ENCODE results near the gene MBL2.

Gene MBL2

DNA sequence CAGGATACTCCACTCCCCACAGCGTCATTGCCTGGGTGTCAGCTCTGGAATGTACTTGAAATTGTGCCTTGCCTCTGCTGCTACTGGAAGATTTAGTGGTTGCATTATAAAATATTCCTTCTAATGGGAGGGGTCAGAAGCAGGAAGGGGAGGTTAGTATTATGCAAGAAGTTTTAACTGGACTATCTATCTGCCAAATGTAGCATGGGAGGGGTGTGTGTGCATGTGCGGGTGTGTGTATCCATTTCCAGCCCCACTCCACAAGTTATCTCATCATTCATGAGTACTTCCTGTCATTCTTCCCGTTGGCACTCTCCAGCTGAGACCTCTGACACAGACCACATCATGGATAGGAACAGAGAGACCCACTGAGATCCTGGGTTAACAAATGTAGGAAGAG lies 13.4 kb downstream of the MBL2 start:
- no peak overlapping the region for H3K27ac ChIP-seq
- H3K4me3 ChIP-seq: no peak overlapping the region
- intact Hi-C loops (cut with DNase I; ENCODE audit: low total_unique reads): no loop called here
- H3K9me3 ChIP-seq: no peaks in the 10 kb centered on the region
- no peaks in the 10 kb centered on the region for H3K36me3 ChIP-seq
- DNase-seq: no peak
- H3K4me1 ChIP-seq: no peaks in the 10 kb centered on the region
- no peaks in the 10 kb centered on the region for H3K27me3 ChIP-seq
- no peak for TF ChIP-seq CTCF (IDR thresholded peaks at IDR 0.05)

DNA sequence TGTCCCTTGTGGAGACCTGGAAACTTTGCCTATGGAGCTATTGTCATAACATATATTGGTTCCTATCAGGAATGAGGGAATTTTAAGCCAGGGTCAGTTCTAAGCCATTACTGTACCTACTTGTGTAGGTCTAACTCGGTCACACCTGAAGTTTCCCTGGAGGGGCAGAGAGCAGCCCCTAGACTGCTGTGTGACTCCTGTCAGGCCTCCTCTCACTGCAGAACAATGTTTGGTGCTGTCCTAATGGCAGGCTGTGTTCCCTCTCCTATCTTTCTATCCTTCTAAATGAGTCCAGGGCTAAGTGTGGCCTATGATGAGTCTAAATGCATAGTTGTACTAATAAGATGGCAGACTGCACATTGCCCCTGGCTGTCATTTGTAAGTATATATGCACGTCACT lies 14.2 kb downstream of the MBL2 start:
- H3K27ac ChIP-seq: no peak overlapping the region
- intact Hi-C loops (cut with DNase I; ENCODE audit: low total_unique reads): no loop called here

DNA sequence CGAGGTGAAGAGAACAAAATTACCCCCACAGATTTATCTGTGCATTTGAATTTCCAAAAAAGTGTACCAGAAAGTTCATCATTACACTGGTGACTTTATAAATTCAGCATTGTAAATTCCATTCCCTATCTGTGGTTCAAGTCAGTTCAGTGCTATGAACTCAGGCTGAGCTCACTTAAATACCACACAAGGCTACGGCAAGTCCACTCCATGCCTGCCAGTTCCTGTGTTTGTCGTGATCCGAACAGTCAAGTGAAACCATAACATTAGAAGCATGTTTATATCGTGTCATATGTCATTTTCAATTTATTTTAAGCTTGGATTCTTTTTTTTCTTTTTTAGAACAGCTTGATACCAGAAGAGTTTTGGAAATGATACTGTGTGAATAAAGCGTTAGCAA lies 14.8 kb downstream of the MBL2 start:
- H3K27ac ChIP-seq: no peak overlapping the region
- no peaks in the 10 kb centered on the region for H3K27me3 ChIP-seq
- no peak for DNase-seq
- H3K4me3 ChIP-seq: no peak overlapping the region
- H3K36me3 ChIP-seq: no peaks in the 10 kb centered on the region
- TF ChIP-seq CTCF (IDR thresholded peaks at IDR 0.05): no peak
- intact Hi-C loops (cut with DNase I; ENCODE audit: low total_unique reads): no loop called here
- H3K4me1 ChIP-seq: no peaks in the 10 kb centered on the region
- H3K9me3 ChIP-seq: no peaks in the 10 kb centered on the region

More for the DNA sequence above, 14.2 kb downstream of the MBL2 start:
- no peak overlapping the region for H3K4me3 ChIP-seq
- no peak for DNase-seq
- no peaks in the 10 kb centered on the region for H3K4me1 ChIP-seq
- no peak for TF ChIP-seq CTCF (IDR thresholded peaks at IDR 0.05)
- H3K9me3 ChIP-seq: no peaks in the 10 kb centered on the region
- no peaks in the 10 kb centered on the region for H3K27me3 ChIP-seq
- no peaks in the 10 kb centered on the region for H3K36me3 ChIP-seq

DNA sequence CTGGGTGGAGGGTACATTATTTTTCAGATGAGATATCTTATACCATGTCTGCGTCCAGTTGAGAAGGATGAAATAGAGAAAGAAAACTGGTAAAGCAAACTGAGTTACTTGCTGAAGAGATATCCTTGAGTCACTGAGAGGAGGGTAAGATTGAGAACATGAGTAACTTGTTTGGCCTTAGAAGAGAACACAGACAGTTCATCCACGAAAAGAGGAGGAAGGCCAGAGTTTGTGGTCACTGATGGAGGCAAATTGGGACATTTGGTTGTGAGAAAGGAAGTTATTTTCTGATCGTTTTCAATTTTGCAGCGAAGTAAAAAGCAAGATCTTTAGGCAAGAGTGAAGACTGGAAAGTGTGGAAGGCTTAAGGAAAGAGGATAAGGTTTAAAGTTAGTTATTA lies 15.6 kb downstream of the MBL2 start:
- H3K4me1 ChIP-seq: no peaks in the 10 kb centered on the region
- no peak overlapping the region for H3K4me3 ChIP-seq
- no peak for TF ChIP-seq CTCF (IDR thresholded peaks at IDR 0.05)
- no peak for DNase-seq
- intact Hi-C loops (cut with DNase I; ENCODE audit: low total_unique reads): no loop called here
- no peaks in the 10 kb centered on the region for H3K27me3 ChIP-seq
- H3K9me3 ChIP-seq: no peaks in the 10 kb centered on the region
- H3K36me3 ChIP-seq: no peaks in the 10 kb centered on the region
- no peak overlapping the region for H3K27ac ChIP-seq

DNA sequence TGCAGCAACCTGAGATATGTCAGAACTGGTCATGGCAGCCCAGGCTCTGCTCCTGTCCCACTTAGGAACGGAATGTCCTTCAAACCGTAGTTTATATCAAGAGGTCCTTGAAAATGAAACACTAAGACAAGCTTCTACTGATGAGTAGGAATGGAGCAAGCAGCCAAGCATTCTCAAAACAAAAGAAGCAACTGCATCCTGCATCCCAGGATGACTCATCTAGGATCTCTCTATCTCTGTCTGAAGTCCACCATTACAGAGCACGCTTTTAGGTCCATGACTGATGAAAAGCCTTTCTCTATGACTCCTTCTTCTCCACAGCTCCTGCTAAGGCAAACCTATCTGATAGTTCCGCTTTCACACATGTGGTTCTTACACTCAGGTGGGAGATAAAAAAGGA lies 16.3 kb downstream of the MBL2 start:
- Histone ChIP-seq H3K4me3 (no peak overlapping the region), H3K4me1 (no peaks in the 10 kb centered on the region), H3K27me3 (no peaks in the 10 kb centered on the region), H3K9me3 (no peaks in the 10 kb centered on the region), H3K27ac (no peak overlapping the region), H3K36me3 (no peaks in the 10 kb centered on the region)
- intact Hi-C loops (cut with DNase I; ENCODE audit: low total_unique reads): no loop called here
- DNase-seq: no peak
- no peak for TF ChIP-seq CTCF (IDR thresholded peaks at IDR 0.05)

Measured in tibial artery (tissue), 4 donors.